GM18951 (cell line): ENCODE data around the gene HEMGN.

ENCODE experiments used
- POLR2A ChIP-seq: IDR thresholded peaks from 4 replicates; pipeline ENCODE4 v1.6.1; 2011; ENCODE audit warnings: mild to moderate bottlenecking; ENCODE audit not compliant: insufficient read length, insufficient read depth; ENCODE audit errors: extremely low read depth
- in situ Hi-C: fragments of 300-500 bp; cut with MboI; formaldehyde crosslinking; loops from one replicate; pipeline ENCODE4 v1.12.0; 2022; ENCODE audit warnings: low sequenced_read_pairs, mixed read lengths, inconsistent platforms; ENCODE audit not compliant: unreplicated experiment

Gene HEMGN

DNA sequence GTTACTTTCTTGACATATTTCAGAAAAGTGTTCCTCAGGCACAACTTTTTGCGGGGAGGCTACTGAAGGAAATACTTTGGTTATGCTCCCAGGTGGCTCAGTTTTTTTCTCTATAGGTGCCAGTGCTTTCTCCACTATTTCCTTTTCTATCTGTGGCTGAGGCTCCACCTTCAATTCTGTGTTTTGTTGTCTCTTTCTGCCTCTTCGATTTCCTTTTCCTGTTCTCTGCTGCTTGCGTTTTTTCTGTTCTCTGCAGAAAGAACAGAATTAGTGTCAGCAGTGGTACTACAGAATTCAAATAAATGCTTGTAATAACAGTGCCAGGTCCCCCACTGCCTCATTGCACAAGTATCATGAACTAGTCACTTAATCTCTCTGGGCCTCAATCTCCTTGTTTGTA lies 7.0 kb downstream of the HEMGN start:
- in situ Hi-C loops = no loop called here
- no peak for TF ChIP-seq POLR2A

DNA sequence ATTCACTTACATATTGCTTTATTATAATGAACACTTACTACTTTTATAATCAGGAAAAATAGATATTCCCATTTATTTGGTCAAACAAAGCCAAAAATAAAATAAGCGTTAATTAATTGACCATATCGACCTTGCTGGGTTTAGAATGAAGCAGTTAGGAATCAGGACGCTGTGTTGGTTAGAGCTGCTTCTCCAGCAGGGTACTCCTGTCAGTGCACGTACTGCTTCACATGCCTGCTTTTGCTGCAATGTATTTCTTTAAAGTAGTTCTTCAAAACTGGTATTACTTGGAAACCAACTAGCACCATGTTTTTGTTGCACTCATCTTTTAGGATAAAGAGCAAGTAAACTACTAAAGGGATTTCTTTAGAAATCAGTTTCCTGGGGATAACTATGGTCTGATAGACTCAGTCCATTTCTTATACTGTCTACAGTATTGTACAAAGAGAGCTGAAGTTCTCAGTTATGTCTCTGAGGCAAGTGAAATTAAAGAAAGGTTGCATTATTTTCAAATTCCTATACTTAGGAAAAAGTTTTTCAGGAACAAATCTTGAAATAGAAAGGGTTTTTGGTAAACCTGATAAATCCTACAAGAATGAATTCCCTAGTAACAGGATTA lies 8.9 kb downstream of the HEMGN start:
- TF ChIP-seq POLR2A = no peak
- in situ Hi-C loops = no loop called here

DNA sequence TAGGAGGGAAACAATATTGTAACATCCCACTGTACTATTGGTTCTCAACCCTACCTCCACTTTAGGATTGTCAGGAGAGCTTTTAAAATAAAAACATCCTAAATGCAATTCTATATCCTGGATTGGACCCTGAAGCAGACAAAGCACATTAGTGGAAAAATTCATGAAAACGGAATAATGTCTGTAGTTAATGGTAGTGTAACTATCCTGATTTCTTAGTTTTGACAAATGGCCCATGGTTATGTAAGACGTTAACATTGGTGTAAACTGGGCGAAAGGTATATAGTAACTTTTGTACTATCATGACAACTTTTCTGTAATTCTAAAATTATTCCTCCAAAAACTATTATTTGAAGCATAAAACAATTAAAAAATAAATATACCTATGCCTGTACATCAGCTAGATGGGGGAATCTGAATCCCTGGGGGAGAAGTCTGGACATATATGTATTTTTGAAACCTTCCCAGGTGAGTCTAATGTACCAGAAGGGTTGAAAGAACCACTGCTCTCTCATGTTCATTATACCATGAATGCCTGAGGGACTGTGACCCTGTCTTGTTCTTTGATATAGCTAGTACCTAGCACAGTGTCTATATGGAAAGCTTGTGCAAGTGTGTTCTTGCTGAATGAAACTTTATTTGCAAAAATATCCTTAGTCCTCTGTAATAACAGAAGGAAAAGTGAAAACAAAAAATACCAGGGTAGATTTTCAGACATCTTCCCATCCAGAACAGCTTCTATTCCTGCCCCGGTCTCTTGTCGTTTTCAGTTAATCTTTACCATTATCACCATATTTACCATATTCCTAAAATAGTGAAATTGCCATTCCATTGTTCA lies 12.3 kb downstream of the HEMGN start:
- in situ Hi-C loops = no loop called here
- TF ChIP-seq POLR2A = no peak

DNA sequence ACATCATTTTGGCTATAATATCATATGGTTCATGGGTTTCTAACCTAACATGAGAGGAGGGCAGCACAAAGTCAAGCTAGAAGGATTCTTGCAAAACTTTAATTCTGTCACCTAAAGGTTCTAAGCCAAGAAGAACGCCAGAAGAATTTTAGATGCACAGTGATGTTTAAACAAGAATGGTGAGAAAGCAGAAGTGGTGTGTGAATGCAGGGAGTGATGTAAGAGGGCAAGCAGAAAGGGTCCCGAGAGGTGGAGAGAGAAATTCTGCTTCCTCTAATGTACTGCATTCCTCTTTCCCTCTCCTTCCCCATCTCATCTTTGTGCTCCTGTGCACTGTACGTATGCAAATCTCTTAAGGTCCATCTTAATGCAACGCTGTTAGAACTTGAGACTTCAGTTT lies 13.6 kb downstream of the HEMGN start:
- no peak for TF ChIP-seq POLR2A
- in situ Hi-C loops = no loop called here

- in situ Hi-C loops = no loop called here
- TF ChIP-seq POLR2A = no peak
Observed at GRCh38 chr9:97923529-97924108, 14.4 kb downstream of the HEMGN start.

DNA sequence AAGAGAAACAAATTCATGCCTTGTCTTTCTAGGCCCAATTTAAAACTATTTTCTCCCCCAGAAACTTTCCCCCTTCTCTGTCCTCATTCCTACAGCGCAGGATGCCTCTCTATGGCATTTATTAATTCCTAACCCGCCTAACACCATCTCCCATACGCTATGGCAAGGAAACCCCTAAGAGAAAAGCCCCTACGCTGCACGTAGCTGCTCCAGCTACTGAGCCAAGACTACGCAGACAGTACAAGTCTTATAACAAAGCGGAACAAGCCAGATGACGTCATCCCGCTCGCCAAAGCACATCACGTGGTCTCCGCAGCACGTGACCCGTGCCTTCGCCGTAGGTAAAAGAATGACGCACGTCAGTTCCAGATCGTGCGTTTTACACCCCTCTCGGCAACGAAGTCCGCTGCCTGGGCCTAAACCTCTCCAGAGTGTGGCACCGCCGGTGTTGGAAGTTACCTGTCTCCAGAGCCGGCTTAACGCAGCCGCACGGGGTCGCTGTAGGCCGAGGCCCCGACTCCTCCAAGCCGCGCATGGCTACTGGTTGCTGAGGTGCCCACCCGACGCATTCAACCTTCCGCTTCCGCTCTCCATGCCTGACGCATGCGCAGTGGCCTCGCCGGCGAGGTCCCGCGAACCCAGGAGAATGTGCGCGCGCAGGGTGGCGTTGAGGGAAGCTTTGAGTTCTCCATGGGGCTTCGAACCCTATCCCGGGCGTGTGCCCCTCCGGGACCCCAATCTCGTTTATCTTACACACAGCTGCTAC lies 15.8 kb downstream of the HEMGN start, which contains the start of gene TRMO:
TSS of gene TRMO (minus strand) at position 542 of the 766 bp plus-strand sequence. CDS start at position 535, 7 bp downstream.
- in situ Hi-C loops = no loop called here
- peak; percentile 90 for TF ChIP-seq POLR2A

DNA sequence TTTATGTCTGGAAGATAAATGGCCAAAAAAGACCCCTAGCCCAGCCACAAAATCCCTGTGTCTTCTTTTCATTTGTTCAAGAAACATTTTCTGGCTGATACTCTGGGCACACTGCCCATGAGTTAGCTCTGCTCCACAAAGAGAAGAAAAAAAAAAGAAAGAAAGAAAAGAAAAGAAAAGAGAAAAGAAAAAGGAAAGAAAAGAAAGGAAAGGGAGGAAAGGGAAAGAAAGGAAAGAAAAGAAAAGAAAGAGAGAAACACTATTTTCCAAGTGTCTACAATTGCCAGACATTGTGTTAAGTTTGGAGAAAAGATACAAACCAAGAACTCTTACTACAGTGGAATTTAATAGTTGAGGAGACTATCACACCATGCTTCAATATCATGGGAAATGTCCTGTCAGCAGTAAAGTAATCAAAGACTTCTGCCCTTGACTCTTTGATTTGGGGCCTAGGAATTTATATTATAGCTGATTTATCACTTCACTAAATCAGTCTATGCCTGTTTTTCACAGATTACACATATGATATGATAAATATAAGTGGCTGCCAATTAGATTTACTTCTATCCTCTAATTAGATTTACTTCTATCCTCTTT lies 18.7 kb downstream of the HEMGN start:
- TF ChIP-seq POLR2A = no peak

GRCh38 chr9:97918611-97919010 lies 19.4 kb downstream of the HEMGN start:
- no peak for TF ChIP-seq POLR2A
- in situ Hi-C loops = no loop called here

More for the DNA sequence above, 18.7 kb downstream of the HEMGN start:
- in situ Hi-C loops = no loop called here

DNA sequence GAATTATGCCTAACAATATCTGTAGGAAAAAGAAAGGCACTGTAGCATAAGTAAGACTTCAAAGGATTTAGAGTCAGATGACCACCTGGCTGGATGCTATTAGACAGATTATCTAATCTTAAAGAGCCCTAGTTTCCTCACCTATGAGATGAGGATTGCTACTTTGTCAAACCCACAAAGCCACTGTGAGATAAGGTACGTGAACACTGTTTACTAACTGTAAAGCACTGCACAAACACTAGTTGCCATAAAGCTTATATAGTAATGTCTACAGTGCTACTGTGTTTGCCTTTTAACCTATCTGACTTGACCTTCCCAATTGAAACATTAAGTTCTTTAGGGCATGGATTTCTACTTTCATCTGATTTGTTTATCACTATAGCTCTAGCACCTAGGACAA lies 26.0 kb downstream of the HEMGN start:
- TF ChIP-seq POLR2A = no peak
- in situ Hi-C loops = no loop called here

DNA sequence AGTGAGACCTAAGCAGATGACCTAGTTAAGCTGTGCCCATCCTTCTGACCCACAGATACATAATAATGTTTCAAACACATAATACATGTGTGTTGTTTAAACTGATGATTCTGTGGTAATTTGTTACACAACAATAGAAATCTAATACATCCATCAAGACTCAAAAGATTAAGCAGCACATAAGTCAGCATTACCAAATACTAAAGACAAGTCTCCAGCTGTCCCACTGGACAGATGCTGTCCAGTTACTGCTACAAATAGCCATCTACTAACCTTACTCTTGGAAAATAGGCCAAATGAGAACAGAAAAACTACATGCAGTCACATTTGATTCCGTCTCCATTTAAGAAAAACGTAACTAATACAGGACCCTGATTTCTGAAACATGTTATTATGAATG lies 26.4 kb downstream of the HEMGN start:
- no peak for TF ChIP-seq POLR2A
- in situ Hi-C loops = no loop called here

GRCh38 chr9:97910357-97910756 lies 27.6 kb downstream of the HEMGN start:
- TF ChIP-seq POLR2A = no peak
- in situ Hi-C loops = no loop called here

- in situ Hi-C loops = no loop called here
- no peak for TF ChIP-seq POLR2A
Observed at GRCh38 chr9:97908705-97909104, 29.3 kb downstream of the HEMGN start.

DNA sequence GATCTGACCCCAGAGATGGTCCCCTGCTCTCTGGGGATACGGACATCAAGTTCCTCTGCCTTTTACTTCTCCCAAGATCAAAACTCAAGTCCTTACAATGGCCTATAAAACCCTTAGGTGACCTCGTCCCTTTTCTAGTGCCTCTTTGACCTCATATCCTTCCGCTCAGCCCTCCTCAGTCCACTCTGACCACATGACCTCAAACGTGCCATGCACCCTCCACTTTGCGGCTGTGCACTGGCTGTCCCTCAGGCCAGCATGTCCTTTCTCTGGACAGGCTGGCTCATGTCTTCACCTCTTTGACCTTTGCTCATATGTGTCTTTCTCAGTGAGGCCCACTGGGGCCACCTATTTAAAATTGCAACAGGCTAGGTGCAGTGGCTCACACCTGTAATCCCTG lies 30.3 kb downstream of the HEMGN start:
- in situ Hi-C loops = no loop called here
- no peak for TF ChIP-seq POLR2A
